OCI-LY3 (cell line): ENCODE results near the gene XPO6.

Experiments used
- EZH2phosphoT487 ChIP-seq: fragments of 200-600 bp; shearing (Covaris generic); IDR thresholded peaks from 2 replicates; pipeline ENCODE4 v1.6.1; 2018; ENCODE audit warnings: antibody characterized with exemption, mixed run types, low read depth
- TF ChIP-seq, protein P1 (sequence below): fragments of 200-600, 300-600 bp; sonication (generic); IDR thresholded peaks from 2 replicates; pipeline ENCODE4 v1.5.1; 2014; ENCODE audit warnings: antibody characterized with exemption, low read length, low read depth

- TF ChIP-seq, protein P1, sequence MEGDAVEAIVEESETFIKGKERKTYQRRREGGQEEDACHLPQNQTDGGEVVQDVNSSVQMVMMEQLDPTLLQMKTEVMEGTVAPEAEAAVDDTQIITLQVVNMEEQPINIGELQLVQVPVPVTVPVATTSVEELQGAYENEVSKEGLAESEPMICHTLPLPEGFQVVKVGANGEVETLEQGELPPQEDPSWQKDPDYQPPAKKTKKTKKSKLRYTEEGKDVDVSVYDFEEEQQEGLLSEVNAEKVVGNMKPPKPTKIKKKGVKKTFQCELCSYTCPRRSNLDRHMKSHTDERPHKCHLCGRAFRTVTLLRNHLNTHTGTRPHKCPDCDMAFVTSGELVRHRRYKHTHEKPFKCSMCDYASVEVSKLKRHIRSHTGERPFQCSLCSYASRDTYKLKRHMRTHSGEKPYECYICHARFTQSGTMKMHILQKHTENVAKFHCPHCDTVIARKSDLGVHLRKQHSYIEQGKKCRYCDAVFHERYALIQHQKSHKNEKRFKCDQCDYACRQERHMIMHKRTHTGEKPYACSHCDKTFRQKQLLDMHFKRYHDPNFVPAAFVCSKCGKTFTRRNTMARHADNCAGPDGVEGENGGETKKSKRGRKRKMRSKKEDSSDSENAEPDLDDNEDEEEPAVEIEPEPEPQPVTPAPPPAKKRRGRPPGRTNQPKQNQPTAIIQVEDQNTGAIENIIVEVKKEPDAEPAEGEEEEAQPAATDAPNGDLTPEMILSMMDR, result no peak
- TF ChIP-seq EZH2phosphoT487, result no peak
Observed at GRCh38 chr16:28105954-28106353, 105.8 kb downstream of the XPO6 start.
